NCI-H2196 treated with DMSO at 0.1 percent for 48 hours (cell line): ENCODE results near the gene SMARCA5.

Experiments used
- DNase-seq: peaks from one replicate; lab custom pipeline; 2025; ENCODE audit not compliant: unreplicated experiment; lab: John Stamatoyannopoulos, UW

Gene SMARCA5

DNA sequence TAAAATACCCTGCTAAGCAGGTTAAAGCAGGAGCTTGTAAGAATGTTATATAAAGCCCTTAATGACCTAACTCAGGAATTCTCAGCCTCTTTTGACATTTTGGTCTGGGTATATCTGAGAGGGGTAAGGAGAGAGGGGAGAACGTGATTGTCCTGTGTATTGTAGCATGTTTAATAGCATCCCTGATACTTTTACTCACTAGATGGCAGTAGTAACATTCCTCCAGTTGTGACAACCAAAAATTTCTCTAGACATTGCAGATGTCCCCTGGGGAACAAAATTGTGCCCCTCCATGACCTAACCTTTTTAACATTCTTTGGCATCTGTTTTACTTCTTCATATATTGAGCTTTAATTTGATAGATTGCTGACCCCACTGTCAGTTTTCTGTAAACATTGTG, 17.9 kb downstream of the SMARCA5 start:
- no peak for DNase-seq

DNA sequence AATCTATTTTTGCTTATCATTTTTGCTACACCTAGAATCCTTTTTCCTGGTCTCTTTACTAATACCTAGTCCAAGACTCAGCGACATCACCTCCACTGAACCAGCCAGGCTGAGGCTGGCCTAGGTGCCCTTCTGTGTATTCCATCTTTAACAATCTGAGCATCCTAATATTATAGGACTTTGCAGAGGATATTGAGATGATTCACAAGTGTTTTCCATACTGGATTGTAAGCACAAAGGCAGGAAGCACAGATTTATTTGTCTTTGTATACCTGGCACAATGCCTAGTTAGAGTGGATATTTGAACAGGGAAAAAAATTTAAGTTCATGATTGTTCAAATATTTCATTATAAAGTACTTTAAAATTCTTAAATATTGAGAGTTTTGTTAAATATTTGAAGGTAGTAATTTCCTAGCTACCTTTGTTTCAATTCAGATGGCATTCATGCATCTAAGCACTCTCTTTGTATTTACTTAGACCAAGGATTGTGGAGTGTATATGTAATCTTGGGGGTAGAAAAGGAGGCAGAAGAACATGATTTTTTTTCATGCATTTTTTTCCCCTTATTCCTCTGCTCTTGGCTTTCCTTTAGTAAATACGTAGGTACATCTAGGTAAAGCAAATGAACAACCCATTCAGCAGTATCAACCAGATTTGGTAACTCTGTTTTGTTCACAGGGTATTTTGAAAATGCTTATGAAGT, 18.4 kb downstream of the SMARCA5 start:
- no peak for DNase-seq

DNA sequence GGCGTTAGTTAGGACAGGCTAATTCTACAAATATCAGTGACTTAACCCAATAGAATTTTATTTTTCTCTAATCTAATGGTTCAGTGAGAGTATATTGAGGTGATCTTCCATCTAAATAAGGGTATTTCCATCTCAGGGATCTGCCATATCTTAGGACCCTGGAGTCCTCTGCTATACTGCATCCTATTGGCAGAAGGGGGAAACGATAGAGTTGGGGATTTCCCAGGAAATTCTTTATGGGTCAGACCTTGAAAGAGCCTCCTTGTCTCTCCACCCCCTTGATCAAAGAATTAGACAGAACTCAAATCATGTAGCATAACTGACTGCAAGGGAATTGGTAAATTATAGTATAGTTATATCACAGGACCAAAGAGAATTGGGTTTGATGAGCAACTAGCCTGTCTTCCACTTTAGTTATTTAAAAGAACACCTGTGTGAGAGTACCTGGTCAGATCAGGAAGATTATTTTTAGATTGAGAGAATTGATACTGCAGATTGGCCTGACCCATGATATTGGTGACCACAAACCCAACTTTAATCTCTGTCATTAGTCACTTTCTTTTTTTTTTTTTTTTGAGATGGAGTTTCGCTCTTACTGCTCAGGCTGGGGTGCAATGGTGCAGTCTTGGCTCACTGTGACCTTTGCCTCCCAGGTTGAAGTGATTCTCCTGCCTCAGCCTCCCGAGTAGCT, 25.6 kb downstream of the SMARCA5 start:
- DNase-seq: no peak

DNA sequence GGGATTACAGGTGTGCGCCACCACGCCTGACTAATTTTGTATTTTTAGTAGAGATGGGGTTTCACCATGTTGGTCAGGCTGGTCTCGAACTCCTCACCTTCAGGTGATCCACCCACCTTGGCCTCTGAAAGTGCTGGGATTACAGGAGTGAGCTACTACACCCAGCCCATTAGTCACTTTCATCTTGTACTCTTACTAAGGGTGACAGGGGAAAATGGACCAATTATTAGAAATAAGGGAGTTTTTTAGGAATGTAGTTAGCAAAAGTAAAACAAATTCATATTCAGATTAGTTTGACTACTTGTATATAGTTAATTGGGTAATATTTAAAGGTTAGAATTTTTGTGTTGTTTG, 26.1 kb downstream of the SMARCA5 start:
- no peak for DNase-seq

DNA sequence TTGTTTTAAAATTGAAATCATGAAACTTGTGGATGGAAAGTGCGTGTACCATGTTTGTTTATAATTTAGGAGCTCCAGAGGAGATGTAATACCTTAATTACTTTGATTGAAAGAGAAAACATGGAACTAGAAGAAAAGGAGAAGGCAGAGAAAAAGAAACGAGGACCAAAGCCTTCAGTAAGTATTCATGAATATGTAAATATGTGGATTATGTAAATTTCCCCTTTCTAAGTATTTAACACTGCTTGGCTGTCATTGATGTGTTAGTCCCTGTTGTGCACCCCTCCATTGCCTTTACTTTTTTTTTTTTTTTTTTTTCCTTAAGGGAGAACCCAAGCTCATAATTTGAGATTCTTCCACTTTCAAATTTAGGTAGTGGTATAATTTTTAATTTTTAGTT, 36.4 kb downstream of the SMARCA5 start:
- DNase-seq: no peak

DNA sequence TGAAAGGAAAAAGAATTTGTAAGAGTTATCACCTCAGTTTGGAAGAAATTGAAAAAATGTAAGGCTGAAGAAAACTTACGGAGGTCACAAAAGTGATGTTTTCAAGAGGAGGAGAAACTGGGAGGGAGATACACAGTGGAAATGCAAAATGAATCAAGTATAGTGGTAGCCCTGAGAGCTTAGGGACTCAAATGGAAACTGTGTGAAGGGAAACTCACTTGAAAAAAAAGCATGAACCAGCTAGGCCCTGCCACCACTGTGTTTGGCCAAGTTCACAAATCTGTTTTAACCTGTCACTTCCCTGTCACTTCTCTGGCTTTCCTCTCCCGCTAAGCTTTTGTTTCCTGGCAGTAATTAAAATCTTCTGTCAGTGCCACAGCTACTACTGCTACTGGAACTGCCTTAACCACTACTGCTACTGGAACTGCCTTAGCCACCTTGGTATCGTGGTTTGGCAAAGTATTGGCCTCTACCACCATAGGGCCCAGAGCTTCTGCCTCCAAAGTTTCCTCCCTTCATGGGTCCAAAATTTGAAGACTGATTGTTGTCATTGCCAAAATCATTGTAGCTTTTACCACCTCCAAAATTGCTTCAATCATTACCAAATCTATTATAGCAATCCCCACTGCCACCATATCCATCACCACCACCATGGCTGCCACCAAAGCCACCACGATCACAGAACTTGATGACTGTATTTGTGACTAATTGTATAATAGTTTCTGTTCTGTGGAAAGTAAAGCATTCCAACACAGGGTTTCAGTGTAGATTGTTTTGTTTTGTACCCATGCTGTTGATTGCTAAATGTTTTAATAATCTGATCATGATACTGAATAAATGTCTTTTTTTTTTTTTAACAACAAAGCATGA, 41.5 kb downstream of the SMARCA5 start:
- no peak for DNase-seq

DNA sequence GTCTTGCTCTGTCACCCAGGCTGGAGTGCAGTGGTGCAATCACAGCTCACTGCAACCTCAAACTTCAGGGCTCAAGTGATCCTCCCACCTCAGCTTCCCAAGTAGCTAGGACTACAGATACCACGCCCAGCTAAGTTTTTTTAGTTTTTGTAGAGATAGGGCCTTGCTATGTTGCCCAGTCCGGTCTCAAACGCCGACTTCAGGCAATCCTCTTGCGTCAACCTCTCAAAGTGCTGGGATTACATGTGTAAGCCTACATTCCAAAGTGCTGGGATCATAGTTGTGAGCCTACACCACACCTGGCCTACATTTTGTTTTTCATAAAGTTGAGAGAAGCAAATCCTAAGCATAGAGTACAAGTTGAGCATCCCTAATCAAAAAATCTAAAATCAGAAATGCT, 42.2 kb downstream of the SMARCA5 start:
- no peak for DNase-seq

DNA sequence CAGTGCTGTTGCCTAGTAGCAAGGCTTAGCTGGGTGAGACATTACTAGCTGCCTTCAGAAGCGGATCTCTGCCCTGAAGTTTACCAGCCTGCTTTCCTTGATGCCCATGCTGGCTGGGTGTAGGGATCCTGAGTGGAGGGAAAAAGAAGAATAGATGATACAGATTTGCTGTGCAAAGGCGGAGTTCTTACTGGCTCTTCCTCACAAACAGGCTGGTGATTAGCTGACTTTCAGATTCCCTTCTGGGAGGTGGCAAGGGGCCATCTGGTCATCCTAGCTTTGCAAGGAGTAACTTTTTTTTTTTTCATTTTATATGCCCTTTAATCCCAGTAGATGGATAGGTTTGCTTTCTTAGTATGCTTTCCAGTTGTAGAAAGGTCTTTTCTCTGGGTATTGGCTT, 44.8 kb downstream of the SMARCA5 start:
- no peak for DNase-seq

DNA sequence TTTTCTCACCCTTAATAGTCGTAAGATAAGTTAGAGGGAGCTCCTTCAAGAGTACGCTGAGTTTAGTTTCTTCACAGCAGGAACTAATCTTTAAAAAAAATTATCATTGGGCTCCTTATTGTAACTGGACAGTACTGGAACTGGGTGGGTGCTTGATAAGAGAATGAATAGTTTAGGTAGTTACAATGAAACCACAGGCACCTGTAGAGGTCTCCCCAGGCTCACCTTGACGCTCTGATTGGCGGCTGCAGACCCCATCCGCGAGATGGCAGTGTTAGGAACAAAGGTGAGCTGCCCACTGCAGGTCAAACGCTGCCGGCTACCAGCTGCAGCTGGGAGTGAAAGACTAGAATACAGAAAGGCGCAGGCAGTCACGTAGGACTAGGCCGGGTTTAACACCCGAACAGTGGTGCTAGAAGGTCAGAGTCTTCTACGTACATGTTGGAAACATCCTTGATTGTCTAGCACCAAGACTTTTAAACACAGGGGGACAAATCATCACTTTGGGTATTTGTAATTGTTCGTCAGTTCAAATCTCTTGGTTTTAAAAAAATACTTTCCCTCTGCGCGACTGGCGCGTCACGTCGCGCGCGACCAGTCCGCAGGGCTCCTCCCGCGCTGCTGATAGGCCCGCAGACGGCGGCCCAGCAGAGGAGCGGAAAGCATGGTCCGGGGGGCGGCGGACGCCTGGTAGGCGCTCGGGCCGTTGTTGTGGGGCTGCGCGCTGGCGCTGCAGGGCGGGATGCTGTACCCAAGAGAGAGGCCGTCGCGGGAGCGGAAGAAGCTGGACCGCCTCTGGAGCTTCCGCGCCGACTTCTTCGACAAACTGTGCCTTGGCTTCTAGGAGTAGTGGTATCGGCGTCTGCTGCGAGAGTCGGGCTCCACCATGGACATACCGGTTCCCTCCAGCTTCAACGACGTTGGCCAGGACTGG, 45.6 kb downstream of the SMARCA5 start:
- DNase-seq: peak; percentile 60

DNA sequence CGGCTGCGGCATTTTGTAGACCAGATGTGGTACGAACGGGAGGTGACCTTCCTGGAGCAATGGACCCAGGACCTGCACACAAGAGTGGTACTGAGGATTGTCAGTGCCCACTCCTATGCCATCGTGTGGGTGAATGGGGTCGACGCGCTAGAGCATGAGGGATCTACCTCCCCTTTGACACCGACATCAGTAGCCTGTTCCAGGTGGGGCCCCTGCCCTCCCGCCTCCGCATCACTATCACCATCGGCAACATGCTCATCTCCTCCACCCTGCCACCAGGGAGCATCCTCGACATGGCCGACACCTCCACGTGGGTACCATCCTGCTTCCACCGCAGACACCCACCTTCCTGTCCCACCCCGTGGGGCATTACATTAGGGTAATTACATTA, 46.2 kb downstream of the SMARCA5 start:
- DNase-seq: no peak

DNA sequence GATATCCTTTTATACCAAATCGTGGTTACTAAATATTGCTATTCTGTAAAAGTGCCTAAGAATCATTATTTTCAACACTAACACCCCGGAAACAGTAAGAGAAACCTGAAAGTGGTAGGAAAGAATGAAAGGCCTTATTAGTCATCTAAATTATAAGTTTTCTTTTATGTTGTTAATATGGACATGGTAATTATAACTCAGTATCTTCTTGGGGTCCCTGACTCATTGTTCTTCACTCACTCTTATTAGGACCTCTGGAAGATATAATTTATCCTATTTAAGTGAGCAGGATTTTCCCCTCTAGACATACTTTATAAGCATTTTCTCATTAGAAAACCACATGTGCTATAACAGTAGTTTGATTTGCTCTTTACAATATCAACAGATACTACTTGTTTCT, 51.0 kb downstream of the SMARCA5 start:
- DNase-seq: no peak

DNA sequence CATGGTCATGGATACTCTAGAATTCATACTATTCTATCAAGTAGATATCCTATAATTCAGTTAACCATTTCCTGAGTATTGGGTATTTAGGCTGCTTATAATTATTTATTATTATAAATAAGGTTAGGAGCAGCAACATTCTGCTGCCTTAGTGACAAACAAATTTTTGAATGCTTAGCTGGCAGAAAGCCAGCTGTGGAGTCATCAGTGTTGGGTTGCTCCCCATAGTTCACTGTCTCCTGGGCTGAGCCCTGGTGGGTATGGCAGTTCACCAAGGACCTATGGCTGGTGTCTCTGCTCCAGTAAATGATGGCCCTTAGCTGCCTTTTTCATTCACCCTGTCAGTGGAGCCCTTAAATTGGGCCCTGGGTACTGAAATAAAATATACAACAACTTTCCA, 61.8 kb downstream of the SMARCA5 start:
- no peak for DNase-seq

DNA sequence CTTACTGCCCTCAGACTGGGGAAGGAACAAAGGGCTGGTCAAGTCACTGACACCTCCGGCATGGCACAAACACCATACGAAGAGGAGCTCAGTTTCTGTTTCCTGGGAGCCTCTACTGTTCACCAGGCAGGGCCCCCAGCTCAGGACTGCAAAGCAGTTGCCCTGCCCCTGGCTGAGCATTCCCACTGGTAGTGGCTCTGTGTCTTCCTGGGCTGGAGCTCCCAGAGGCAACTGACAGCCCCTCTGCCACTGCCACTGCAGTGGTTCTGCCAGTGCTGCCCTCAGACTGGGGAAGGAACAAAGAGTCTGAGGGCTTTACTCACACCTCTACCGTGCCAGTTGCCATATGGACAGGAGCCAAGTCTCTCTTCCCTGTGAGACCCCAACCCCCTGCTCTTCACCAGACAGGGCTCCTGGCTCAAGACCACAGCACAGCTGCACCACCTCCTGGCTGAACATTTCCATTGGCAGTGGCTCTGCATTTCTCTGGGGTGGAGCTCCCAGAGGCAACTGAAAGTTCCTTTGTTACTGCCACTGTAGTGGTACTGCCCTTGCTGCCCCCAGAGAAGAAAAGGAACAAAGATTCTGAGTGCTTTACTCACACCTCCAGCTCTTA, 67.9 kb downstream of the SMARCA5 start:
- DNase-seq: no peak

DNA sequence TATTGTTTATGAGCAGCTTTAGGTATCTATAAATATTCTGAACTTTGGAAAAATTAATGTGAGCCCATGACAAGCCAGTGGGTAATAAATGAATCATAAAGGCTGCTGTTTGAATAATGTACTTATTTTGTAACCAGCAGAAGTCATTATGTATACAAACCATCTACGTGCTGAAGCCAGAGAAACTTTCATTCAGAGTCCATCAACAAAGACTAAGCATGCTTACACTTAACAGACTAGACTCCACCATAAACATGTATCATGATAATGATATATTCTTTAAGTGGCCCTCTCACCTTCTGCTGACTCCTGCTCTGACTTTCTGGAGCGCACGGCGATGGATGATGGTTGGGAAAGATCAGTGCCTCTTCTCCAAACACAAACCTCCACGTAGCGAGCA, 72.0 kb downstream of the SMARCA5 start:
- DNase-seq: no peak

DNA sequence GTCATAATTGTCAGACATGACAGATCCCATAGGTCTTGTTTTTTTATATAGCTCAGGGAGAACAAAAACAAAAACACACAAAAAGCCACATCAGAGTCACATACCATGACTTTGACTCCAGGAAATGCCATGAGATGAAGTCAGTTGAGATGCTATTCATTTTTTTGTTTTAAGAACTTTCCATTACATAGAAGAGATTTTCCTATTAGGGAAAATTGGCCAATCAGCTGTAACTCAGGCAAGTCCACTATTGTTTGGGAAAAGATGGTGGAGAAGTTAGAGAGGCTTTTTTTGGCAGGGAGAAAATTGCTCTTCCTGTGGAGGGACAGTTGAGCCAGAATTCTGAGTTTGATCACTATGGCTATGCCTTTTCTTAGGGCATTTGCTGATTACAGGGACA, 72.6 kb downstream of the SMARCA5 start:
- no peak for DNase-seq

DNA sequence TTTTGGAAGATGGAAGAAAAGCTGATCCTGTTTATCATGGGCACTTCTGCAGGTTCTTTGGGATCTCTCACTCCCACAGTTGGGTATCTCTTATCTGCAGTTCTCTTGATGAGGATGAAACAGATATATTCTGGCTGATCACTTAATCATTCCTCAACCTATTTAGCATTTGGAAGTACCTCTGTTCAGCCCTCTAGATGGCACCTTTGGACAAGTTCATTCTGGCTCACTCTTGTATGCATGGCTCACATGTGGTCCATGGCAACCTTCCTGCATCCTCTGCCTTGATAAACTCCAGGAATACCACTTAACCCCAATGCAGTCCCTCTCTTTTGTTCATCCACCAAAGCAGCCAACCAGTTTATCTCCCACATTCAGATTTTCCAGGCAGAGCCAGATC, 74.2 kb downstream of the SMARCA5 start:
- DNase-seq: no peak

DNA sequence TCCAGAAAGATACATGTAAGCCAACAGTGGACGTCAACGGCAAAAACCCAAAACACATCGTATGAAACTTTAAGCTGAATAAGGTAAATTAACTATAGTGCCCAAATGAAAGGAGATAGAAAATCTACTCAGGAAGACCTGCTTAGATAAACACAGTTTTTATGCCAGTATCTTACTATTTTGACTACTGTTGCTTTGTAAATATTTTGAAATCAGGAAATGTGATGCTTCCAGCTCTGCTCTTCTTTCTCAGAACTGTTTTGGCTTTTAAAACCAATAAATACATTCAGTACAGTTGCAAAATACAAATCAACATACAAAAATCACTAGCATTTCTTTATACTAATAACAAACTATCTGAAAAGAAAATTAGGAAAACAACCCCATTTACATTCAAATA, 83.8 kb downstream of the SMARCA5 start:
- no peak for DNase-seq

DNA sequence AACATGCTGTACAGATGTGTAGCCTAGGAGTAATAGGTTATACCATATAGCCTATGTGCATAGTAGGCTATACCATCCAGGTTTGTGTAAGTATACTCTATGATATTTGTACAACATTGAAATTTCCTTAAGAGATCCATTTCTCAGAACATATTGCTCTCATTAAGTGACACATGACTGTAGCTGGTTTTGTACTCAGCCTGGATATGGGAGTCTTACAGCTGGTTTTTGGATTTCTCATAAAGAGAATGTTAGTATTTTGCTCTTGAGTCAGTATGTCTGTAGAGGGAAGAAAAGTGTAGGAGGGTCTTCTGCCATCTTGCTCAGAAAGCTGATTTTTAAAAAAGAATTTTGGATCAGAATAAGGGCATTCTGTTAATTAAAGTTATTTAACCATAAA, 85.3 kb downstream of the SMARCA5 start:
- no peak for DNase-seq

DNA sequence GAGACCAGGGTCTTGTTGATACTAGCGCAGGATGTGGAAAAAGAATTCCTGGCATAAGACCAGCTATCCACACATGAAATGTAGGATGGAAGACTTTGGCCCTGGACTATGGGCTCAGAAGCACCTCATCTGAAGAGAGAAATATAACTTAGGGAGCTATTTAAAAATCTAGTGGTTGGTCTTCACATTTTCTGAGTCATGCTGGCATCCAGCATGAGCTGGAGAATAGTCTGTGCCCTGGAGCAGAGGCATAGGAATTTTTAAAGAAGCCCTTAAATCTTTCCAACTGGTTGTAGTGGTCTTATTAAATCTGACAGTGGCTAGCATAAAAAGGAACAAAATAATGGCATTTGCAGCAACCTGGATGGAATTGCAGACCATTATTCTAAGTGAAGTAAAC, 86.3 kb downstream of the SMARCA5 start:
- no peak for DNase-seq

DNA sequence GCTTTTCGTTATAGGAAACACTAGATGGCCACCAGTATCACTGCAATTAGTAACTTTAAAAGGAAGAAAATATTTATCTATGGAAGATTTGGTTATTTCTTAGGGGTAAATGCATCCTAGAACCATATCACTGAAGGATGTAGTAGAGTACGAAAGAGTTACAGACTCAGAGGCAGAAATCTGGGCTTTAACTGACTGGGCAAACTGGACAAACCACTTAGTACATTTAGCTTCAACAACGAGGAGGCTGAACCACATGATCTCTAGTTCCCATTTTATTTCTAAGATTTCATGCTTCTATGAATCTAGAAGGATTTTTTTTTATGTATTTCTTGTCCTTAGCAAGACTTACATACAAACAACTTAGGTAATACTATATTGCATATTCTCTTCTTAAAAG, 93.0 kb downstream of the SMARCA5 start:
- DNase-seq: no peak
